ENCODE data around the gene ABCF2.

The ABCF2 gene

DNA sequence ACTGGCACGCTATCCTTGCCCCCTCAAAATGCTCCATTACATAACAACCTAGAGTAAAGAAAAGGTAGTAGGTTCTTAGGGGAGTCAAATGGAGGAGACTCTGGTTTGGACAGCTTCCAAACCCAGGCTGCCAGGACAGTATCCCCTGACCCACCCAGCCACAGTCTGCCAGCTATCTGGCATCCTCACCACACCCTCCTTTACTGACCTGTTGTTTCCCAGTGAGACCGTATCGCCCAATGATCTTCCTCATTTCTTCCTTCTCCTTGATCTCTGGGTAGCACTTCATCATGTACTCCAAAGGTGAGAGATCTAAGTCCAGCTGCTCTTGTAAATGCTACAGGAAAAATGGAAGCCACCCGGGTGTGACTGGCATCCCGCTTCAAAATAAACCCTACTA is 11.6 kb downstream of the ABCF2 start:
- no peak for DNase-seq

DNA sequence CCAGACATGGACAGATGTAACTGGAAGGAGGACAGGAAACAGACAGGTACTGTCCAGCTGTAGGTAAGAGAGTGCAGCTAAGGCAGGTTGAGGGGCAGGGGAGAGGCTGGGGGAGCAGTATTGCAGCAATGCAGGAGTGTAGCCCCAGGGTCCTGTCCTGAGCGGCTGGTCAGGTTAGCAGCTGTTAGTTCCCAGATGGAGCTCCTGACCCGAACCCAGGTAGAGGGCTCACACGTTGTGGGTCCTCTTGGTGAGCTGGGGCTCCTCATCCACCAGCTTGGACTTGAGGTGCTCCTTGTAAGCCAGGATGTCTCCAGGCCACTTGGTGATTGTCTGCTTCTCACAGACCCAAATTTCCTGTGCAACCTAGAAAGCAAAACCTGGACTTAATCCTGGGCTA is 13.2 kb downstream of the ABCF2 start:
- DNase-seq: no peak

DNA sequence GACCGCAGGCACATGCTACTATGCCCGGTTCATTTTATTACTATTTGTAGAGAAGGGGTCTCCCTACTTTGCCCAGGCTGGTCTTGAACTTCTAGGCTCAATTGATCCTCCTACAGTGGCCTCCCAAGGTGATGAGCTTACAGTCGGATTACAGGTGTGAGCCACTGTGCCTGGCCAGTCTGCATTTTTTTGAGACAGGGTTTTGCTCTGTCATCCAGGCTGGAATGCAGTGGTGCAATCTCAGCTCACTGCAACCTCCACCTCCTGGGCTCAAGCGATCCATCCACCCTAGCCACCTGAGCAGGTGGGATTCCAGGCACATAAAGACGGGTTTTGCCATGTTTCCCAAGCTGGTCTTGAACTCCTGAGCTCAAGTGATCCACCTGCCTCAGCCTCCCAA is 14.4 kb downstream of the ABCF2 start:
- DNase-seq: no peak

DNA sequence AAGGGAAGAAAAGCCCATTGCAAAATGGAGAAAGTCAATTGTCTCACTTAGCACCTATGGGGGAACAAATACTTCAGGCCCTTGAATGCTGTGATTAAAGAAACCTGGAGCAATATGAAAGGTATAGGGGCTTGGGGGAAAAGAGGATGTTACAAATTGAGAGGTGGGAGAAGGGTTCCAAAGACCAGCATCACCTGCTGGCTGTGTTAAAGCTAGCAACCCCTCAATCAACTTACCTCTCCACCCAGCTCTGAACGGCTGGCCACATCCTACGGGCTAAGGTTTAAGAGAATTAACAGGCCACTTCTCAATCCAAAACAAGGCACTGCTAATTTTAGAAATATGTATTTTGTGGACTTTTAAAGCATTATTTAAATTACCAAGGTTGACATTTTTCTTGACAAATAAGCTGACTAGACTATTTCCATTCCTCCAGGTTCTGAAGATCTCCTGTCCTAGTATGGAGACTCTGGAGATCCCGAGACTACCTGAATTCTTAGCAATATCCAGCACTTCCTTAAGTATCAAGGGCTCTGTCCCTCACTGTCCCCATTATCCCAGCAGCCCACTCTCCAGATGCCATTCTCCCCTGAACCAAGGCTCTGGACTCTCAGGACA is 15.7 kb downstream of the ABCF2 start:
- DNase-seq: no peak

DNA sequence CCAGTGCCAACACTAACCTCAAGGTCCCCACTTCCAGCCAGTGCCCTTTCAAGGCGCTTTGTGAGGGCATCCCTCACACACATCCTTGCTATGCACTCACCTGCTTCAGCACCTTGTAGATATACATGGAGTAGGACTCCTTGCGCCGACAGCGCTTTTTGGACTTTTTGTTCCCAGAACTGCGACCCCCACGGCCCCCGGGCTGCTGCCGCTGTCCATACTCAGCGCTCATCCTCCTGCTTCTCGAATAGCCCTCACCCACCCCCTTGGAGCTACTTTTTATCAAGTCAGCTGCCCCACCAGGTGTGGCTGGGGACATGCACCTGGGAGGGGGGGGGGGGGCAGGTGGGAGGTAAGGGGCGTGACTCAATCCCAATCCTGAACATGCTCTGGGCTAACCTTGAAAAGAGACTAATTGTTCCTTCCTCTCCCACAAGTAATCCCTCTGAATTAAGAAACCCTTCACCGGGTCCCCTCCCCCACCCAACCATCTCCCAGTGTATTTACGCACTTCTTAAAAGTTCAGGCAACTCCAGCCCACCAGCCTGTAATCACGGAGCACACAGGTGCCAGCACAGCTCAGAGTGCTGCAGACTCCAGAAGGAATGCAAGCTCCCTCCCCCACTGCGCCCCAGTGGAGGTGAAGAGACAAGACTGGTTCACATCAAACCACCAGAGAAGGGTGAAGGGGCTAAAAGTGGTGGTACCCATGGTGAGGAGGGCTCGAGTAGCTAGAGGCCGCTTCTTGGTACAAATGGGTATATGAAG is 16.7 kb downstream of the ABCF2 start, which contains the start of gene H2BK1:
Gene H2BK1, minus strand, starts transcription at position 402 of the 768 bp plus-strand sequence. Its CDS starts 170 bp downstream, at position 232.
- no peak for DNase-seq

DNA sequence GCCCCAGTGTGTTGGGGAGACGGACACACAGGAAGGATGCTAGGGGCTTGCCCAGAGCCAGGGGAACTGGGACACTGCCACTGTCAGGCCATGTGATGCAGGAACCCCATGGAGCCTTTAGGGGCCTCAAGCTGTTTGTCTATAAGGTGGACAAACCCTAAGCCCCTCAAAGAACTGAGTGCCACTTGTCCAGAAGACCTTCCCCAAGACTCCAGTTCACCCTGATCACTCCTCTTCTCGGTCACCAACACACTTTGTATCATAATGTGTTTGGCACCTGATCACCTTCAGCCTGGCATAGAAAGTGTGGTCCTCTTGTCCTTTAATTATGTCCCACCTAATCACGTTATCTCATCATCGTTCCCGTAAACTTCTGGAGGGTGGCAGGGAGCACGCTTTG is 17.4 kb downstream of the ABCF2 start:
- DNase-seq: no peak

DNA sequence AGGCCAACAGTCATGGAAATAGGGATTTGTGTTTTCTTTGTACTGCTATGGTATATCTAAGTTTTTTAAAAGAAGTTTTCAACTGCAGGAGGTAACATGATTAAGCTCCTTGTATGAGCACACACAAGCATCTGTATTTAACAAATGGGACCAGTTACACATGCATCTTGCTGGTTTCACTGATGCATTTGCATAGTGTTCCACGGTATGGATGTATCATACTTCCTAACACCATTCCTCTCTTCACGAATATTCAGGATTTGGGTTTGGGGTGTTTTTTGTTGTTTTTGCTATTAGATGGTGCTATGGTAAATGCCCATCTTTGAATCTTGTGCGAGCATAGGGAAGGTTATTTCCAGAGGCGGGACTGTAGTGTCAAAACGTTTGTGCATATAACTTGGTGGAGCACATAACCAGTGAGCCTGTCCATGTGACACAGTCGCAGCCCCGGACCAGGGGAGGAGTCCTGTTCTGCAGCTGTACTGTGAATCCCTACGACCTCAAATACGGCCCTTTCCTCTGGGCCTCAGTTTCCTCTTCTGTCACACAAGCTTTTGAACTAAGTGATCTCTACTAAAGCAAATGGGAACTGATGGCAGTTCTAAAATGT is 18.6 kb downstream of the ABCF2 start:
- DNase-seq: no peak

DNA sequence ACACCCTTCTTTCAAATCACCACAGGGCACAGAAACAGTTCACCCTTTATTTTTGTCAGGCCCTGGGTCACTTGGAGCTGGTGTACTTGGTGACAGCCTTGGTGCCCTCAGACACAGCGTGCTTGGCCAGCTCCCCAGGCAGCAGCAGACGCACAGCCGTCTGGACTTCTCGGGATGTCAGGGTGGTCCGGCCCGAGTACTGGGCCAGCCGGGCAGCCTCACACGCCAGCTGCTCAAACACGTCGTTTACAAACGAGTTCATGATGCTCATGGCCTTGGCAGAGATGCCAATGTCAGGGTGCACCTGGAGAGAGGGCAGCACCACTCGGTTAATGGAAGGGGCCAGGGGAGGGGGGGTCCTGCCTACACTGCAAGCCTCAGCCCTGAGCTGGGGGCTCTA is 19.2 kb downstream of the ABCF2 start:
- no peak for DNase-seq

DNA sequence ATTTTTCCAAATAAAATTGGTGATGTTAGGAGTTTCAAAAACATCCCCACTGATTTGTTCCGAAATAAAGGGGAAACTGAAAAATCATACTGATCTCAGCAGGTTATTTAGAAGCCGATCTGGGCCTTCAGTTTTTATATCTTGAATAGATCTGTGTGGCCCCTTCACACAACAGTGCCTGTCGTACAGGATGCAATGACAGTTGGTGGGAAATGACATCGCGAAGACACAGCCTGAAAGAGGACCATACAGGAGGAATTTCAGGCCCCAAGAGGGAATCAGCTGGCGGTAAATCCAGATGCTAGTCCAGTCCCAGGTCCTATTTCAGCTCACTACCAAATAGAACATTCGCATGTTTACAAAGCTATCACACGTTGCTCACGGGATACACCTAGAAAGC is 19.7 kb downstream of the ABCF2 start:
- no peak for DNase-seq

DNA sequence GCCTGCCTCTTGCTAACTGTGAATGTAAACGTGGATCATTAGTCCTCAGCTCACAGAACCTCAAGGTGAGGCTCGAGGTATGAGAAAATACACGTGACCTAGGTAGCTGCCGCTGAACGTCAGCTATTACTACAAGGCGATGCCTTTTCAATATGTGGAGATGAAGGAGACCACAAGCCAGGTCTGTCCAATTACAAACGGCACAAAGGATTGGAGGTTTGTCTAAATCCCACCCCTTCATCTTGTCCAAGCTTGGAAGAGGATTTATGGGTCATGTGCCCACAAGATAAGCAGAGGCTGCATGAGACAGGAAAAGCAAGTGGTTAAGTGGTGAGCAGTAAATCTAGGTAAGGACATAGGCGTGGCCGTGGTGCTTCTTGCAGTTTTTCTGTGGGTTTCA is 20.1 kb downstream of the ABCF2 start:
- DNase-seq: no peak

DNA sequence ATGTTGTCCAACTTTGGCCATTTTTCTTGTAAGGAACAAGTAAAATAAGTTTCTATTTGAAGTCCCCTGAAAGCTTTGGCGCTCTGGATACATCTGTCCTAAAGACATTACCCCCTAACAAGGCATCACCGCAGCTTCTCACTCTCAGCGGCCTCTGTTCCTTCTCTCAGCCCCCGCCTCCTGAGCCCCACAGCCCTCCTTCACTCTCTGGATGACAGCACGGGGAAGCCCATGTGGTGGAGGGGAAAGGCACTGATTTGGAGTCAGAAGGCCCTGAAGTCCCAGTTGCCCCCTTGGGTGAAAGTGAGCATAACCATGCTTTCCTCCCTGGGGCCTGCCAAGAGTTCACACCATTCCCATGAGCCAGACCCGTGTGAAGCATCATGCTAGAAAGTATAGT is 21.3 kb downstream of the ABCF2 start:
- no peak for DNase-seq

DNA sequence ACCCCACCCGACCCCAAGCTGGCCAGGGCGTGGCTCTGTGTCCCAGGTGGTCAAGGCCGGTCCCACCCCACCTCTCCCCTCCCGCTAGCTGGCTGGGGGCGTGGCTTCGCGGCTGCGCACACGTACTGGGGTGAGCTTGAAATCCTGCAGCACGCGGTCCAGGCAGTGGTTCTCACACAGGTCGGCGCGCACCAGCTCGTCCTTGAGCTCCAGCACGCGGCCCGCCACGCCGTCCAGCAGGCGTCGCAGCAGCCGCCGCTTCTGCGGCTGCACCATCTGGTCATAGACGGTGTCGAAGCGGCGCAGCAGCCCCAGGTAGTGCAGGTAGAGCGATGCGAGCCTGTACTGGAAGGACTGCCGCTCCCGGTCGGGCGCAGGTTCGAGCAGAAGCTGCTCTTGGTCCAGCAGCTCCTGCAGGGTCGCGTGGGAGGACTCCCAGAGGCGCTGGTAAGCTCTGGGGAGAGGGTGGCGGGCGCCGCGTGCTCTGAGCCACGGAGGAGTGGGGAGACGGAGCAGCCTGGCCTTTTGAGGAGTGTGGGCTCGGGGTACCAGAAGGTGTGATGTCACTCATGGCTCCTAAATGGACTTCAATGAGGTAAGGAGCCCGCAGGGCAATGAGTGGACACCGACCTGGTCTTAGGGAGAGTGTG is 22.5 kb downstream of the ABCF2 start:
- no peak for DNase-seq

DNA sequence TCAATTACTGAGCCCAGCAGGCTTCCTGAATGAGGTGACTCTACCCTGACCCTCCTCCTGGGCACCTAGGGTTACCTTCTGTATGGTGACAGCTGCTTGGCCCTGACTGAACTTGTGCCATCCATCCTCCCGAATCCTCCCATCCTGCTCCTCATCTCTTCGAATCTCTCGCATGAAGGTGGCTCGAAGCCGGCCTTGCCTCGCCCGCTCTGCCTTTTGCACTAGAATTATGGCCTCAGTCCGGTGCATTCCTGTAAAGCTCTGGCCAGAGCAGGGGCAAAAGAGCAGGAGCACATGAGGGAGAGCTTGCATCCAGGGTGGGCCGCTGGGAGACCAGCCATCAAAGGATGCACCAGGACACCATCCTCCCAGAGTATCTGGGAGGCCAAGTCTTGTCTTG is 24.2 kb downstream of the ABCF2 start:
- no peak for DNase-seq

DNA sequence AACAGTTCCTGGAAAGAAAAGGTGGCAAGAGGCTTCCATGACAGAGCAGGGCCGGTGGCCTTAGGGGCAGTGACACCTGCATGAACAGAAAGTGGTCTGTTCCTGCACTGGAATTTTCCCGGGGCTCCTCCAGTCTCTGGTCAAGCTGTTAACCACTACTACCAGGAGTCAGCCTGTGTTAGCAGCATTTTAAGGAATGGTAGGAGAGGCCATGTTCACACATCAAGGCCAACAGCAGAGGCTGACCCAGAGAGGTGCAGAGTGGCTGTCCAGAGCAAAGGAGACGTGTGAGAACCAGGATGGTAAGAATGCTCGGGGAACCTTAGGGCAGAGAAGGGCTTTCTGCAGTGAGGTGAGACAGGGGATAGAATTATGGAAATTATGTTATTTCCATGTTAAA is 25.3 kb downstream of the ABCF2 start:
- no peak for DNase-seq

DNA sequence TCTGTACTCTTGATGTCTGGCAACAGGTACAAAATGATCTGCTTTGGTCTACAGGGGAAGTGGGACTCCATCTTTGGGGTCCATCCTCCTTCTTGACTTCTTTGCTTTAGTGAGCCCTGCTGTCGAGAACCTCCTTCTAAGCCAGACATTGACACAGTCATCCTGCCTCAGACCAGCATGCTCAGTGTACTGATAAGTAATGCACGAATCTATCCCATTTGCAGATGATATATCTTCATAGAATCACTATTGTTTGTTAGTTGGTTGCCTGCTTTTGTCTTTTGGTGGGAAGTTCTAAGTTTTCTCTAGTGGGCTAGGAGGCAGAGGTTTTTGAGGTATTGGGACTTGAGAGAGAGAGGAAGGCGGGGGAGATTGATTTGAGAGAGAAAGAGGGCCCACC is 25.7 kb downstream of the ABCF2 start:
- no peak for DNase-seq

DNA sequence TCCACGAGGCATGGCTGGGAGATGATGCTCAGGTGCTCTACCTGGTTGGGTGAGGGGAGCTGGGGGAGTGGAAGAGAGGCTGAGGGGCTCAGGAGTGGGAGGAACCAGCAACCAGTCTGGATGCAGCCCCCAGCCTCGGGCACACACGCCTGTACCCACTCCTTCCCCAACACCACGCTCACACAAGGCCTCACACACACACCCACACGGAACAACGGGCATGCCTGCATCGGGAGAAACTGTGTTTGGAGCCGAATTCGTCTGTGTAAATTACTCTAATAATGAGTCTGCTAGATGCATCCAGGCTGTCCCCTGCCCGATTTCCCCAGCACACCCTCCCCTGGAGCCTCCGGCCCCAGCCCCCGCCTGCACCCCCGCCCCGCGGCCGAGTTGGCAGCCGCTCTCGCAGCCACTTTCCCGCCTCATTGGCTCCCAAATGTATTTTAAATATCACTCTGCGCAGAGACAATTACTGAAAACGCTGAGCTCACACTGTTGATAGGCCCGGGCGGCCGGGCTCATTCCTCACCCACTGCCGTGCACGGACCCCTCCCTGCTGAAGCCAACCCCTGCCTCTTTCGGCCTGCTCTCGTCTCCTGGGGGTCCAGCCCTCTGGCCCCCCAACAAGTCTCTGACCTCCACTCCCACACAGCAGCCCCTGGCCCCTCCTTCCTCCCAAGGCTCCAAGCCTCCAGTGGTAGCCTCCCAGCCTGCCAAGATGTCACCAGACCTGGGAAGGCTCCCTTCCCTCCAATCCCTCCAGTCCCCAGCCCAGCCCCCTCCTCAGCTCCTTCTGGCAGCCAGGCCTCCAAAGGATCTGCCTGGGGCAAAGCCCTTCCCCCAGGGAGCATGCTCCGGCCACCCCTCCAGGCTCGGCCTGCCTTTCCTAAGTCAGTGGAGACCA is 27.8 kb downstream of the ABCF2 start:
- peak; percentile 74 for DNase-seq

DNA sequence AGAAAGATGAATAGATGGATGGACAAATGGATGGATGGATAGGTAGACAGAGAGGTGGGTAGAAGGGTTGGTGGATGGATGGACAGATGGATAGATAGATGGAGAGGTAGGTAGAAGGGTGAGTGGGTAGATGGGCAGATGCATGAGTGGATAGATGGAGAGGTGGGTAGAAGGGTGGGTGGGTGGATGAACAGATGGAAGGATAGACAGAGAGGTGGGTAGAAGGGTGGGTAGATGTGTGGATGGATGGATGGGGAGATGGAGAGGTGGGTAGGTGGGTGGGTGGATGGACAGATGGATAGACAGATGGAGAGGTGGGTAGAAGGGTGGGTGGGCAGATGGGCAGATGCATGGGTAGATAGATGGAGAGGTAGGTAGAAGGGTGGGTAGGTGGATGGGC is 29.1 kb downstream of the ABCF2 start:
- DNase-seq: no peak

DNA sequence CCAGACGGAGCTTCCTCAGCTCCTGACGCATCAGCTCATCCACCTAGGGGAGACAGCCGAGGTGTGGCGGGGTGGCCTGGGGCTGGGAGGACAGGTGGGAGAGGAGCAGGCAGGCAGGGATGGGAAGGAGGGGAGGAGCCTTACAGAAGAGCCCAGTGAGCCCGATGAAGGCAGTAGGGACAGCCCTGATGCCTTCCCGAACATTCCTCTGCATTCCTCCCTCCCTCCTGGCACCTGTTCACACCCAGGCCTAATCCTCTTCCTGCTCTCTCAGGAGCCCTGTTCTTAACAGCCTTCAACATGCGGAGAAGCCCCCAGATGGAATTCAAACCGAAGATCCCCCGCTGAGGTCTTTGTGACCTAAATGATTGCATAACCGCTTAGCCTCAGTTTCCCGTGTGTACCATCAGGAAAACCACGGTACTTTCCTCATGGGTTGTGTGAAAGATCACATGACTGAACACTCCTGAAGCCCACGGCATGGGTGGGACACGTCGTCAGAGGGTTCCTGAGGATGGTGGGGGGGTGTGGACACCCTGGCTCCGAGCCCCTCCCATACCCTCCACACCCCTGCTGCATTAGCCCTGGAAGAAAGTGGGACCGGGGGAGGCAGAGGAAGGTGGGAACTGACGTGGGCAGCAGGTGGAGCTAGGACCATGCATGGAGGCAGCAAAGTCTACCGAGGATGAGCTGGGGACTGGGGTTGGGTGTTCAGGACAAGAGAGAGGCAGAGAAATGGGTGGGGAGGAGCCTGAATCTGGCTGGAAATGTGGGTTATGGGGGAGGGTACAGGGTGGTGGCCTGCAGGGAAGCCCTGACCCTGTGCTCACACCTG is 31.2 kb downstream of the ABCF2 start:
- no peak for DNase-seq

DNA sequence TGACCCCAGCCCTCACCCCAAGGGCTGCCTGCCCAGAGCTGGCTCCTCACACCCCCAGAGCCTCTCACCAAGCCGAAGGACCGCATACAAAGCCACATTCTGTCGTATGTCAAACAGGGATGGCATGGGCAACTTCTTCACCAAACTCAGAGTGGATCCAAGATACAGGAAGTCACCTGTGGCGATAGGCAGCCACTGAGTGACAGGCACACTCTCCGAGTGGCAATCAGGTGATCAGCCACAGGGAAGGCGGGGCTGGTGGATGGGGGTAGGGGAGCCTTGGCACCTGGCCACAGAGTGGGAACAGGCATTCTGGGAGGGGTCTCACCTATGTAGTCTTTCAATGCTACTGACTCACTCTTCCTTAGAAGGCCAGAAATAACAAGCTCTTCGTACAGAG is 32.8 kb downstream of the ABCF2 start:
- no peak for DNase-seq

DNA sequence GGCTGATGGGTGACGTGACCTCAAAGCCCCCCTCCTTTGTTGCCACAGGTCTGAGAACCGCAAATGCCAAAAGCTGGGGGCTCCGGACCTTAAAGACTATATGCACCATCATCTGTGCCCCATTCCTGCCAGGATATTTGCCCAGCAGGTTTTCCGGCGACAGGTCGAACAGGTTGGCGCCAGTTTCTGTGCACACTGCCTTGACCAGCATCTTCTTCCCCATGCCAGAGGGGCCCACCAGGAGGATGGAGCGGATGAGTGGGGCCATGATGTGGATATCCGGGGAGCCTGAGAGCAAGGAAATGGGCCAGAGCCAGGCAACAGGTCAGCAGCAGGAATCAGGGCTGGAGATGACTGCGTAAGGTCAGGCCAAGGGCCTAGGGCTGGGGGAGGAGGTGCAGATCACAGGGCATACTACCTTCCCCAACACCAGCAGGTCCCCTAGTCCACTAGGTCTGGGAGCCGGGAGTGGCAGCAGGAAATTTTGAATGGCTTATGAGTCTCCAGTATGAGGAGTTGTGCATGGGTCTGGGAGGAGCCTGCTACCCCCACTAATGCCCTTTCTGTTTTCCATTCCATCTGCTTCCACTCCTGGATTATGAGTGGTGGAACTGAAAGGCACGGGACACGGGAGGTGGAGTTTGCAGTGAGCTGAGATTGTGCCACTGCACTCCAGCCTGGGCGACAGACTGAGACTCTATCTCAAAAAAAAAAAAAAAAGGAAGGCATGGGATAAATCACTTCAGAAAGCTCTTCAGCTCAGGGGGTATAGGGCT is 33.6 kb downstream of the ABCF2 start:
- DNase-seq: no peak

DNA sequence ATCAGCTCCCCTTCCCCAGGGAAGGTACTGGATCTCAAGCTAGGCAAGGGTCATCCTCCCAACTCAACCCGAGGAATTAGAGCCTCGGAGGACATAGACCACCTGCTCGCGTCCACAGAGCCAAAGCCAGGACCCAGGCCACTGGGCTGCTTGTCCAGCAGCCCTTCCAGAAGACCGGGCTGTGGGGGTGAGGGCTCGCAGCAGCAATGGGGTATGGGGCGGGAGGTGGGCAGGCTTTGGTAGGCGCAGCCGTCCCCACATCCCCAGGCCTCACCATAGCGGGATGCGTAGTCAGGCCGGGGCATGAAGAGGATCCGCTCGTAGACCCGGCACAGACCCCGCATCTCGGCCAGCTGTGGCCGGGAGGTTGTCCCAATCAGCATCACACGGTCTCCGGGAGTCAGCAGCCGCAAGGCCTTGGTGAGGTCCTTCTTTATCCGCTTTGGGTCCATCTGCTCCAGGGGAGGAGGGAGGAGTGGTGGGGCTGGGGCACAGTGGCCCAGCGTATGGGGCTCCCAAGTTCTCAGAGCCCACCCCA is 34.9 kb downstream of the ABCF2 start:
- no peak for DNase-seq
